ENCODE measurements around the gene LGR6.

The LGR6 gene

DNA sequence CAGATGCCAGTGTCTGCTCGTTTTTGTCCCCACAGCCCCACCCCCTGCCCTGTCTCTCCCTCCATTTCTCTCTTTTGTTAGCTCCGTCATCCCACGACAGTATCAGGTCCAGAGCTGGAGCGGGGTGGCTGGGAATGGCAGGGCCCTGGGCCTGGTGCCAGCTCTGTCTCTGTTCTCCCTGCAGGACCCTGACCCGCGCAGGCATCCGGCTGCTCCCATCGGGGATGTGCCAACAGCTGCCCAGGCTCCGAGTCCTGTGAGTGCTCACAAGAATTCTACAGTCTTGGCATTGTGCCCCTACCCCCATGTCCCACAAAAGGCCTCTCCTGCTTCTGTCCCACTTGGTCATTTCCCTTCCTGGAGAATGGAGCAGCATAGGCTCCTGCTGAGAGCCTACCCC, 110.8 kb downstream of the LGR6 start:
- Histone ChIP-seq H3K9me3 (replicated peaks; ENCODE audit: insufficient read depth, low read length) (no peaks in the 10 kb centered on the region), H3K27ac (ENCODE audit: low read length) (no peak overlapping the region), H3K4me1 (ENCODE audit: low read length) (no peaks in the 10 kb centered on the region), H3F3A (ENCODE audit: insufficient read depth, low read length) (no peaks in the 10 kb centered on the region), H3K36me3 (replicated peaks; ENCODE audit: insufficient read depth, low read length) (no peaks in the 10 kb centered on the region), H3K79me2 (ENCODE audit: low read length) (no peaks in the 10 kb centered on the region), H2AFZ (ENCODE audit: low read length) (no peak overlapping the region), H3K27me3 (replicated peaks; ENCODE audit: insufficient read depth, low read length) (peaks cover 13% of the 10 kb centered on the region), H3K9ac (ENCODE audit: low read length) (no peak overlapping the region), H3K4me2 (ENCODE audit: low read depth, low read length) (no peak overlapping the region), H3K9me2 (replicated peaks; ENCODE audit: insufficient read depth, low read length) (no peaks in the 10 kb centered on the region), H4K20me1 (ENCODE audit: insufficient read depth, low read length) (no peaks in the 10 kb centered on the region), H3K4me3 (ENCODE audit: low read length) (no peak overlapping the region)
- TF ChIP-seq, protein P1, sequence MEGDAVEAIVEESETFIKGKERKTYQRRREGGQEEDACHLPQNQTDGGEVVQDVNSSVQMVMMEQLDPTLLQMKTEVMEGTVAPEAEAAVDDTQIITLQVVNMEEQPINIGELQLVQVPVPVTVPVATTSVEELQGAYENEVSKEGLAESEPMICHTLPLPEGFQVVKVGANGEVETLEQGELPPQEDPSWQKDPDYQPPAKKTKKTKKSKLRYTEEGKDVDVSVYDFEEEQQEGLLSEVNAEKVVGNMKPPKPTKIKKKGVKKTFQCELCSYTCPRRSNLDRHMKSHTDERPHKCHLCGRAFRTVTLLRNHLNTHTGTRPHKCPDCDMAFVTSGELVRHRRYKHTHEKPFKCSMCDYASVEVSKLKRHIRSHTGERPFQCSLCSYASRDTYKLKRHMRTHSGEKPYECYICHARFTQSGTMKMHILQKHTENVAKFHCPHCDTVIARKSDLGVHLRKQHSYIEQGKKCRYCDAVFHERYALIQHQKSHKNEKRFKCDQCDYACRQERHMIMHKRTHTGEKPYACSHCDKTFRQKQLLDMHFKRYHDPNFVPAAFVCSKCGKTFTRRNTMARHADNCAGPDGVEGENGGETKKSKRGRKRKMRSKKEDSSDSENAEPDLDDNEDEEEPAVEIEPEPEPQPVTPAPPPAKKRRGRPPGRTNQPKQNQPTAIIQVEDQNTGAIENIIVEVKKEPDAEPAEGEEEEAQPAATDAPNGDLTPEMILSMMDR (IDR thresholded peaks at IDR 0.05; ENCODE audit: low read length): no peak
- TF ChIP-seq EZH2phosphoT487 (IDR thresholded peaks at IDR 0.05; ENCODE audit: low read length): no peak
- no peak for TF ChIP-seq EZH2 (optimal IDR thresholded peaks at IDR 0.05; ENCODE audit: low read depth, low read length)
- no peak for DNase-seq

DNA sequence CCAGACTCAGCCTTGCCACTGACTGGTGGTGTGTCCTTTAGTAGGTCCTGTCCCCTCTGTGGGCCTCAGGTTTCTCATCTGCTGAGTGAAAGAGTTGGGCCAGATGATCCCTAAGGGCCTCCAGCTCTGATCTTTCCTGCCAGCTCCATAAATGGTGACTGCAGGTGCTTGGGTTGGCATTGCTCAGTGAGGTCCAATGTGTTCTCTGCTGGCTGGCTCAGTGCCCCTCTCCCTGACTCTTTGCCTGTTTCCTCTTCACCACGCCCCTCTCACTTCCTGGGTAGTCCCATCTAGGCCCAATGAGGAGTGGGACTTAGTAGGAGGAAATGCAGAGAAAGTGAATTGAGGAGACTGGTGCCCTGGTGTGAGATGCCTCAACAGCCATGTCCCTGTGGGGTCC, 111.6 kb downstream of the LGR6 start:
- Histone ChIP-seq H3K4me1 (ENCODE audit: low read length) (no peaks in the 10 kb centered on the region), H3K79me2 (ENCODE audit: low read length) (no peaks in the 10 kb centered on the region), H3K9me3 (replicated peaks; ENCODE audit: insufficient read depth, low read length) (no peaks in the 10 kb centered on the region), H3K4me3 (ENCODE audit: low read length) (no peak overlapping the region), H3K4me2 (ENCODE audit: low read depth, low read length) (no peak overlapping the region), H3K36me3 (replicated peaks; ENCODE audit: insufficient read depth, low read length) (no peaks in the 10 kb centered on the region), H2AFZ (ENCODE audit: low read length) (no peak overlapping the region), H3K27me3 (replicated peaks; ENCODE audit: insufficient read depth, low read length) (peaks cover 13% of the 10 kb centered on the region), H3F3A (ENCODE audit: insufficient read depth, low read length) (no peaks in the 10 kb centered on the region), H4K20me1 (ENCODE audit: insufficient read depth, low read length) (no peaks in the 10 kb centered on the region), H3K9ac (ENCODE audit: low read length) (no peak overlapping the region), H3K9me2 (replicated peaks; ENCODE audit: insufficient read depth, low read length) (no peaks in the 10 kb centered on the region), H3K27ac (ENCODE audit: low read length) (no peak overlapping the region)
- TF ChIP-seq EZH2 (optimal IDR thresholded peaks at IDR 0.05; ENCODE audit: low read depth, low read length): no peak
- TF ChIP-seq, protein P1 (IDR thresholded peaks at IDR 0.05; ENCODE audit: low read length): no peak
- no peak for TF ChIP-seq EZH2phosphoT487 (IDR thresholded peaks at IDR 0.05; ENCODE audit: low read length)
- DNase-seq: no peak

DNA sequence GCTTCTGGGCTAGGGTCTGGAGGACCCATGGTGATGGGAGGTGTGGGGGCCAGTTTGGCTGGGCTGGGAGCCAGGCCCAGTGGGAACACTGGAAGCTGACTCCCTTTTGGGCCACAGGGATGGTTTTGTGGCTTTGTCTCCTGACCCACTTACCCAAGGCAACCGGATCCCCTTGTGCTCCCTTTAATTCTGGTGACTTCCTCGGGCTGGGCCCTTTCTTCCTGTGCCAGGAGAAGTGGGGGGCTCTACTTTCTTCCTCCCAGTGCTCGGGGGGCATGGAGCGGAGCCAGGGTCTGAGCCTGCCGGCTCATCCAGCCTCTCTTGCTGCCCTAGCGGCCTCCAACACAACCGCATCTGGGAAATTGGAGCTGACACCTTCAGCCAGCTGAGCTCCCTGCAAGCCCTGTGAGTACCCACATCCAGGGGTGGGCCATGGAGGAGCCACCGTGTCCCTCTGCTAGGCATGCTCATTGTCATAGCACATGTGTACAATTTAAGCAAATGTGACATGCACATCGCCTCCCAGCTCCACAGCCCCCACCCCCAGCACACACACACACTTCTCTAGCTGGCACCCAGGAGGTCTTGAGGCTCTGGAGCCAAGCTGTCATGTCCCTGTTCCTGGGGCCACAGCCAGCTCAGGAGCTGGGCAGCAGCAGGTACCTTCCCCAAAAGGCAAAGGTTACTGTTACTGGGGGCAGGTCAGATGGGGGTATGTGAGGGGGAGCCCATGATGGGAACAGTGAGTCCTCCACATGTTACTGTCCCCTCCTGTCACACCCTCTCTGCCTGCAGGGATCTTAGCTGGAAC, 113.1 kb downstream of the LGR6 start:
- no peak overlapping the region for H3K9ac ChIP-seq (ENCODE audit: low read length)
- TF ChIP-seq EZH2 (optimal IDR thresholded peaks at IDR 0.05; ENCODE audit: low read depth, low read length): no peak
- no peak overlapping the region for H3K4me2 ChIP-seq (ENCODE audit: low read depth, low read length)
- no peaks in the 10 kb centered on the region for H3F3A ChIP-seq (ENCODE audit: insufficient read depth, low read length)
- H4K20me1 ChIP-seq (ENCODE audit: insufficient read depth, low read length): no peaks in the 10 kb centered on the region
- no peaks in the 10 kb centered on the region for H3K79me2 ChIP-seq (ENCODE audit: low read length)
- H3K27ac ChIP-seq (ENCODE audit: low read length): no peak overlapping the region
- peaks cover 13% of the 10 kb centered on the region for H3K27me3 ChIP-seq (replicated peaks; ENCODE audit: insufficient read depth, low read length)
- no peak overlapping the region for H3K4me3 ChIP-seq (ENCODE audit: low read length)
- H3K36me3 ChIP-seq (replicated peaks; ENCODE audit: insufficient read depth, low read length): no peaks in the 10 kb centered on the region
- no peak overlapping the region for H2AFZ ChIP-seq (ENCODE audit: low read length)
- H3K9me2 ChIP-seq (replicated peaks; ENCODE audit: insufficient read depth, low read length): no peaks in the 10 kb centered on the region
- H3K4me1 ChIP-seq (ENCODE audit: low read length): no peaks in the 10 kb centered on the region
- no peak for DNase-seq
- no peaks in the 10 kb centered on the region for H3K9me3 ChIP-seq (replicated peaks; ENCODE audit: insufficient read depth, low read length)

DNA sequence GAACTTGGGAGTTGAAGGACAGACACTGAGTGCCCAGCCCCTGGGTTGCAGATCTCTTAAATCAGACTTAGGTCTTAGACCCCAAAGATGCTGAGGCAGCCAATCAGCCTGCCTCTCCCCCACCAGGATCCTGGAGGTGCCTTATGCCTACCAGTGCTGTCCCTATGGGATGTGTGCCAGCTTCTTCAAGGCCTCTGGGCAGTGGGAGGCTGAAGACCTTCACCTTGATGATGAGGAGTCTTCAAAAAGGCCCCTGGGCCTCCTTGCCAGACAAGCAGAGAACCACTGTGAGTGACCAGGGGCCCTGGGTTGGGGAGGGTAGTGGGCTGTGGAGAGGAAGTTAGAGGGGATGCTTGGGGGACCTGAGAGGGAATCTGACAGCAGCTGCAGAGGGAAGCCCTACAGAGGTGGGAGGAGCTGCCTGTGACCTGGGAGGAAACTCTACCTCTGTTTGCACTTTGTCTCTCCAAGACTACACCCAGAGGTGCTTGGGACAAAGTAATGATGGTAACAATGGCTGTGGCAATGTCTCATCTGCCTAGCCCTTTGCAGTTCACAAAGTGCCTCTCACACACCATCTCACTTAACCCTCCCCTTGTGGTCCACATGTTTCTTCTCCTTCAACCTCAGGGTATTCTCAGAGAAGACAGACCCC, 116.6 kb downstream of the LGR6 start:
- Histone ChIP-seq H3F3A (ENCODE audit: insufficient read depth, low read length) (no peaks in the 10 kb centered on the region), H3K27me3 (replicated peaks; ENCODE audit: insufficient read depth, low read length) (no peaks in the 10 kb centered on the region), H3K4me3 (ENCODE audit: low read length) (no peak overlapping the region), H3K4me2 (ENCODE audit: low read depth, low read length) (no peak overlapping the region), H2AFZ (ENCODE audit: low read length) (no peak overlapping the region), H4K20me1 (ENCODE audit: insufficient read depth, low read length) (no peaks in the 10 kb centered on the region), H3K4me1 (ENCODE audit: low read length) (no peaks in the 10 kb centered on the region), H3K79me2 (ENCODE audit: low read length) (no peaks in the 10 kb centered on the region), H3K36me3 (replicated peaks; ENCODE audit: insufficient read depth, low read length) (no peaks in the 10 kb centered on the region), H3K9me3 (replicated peaks; ENCODE audit: insufficient read depth, low read length) (no peaks in the 10 kb centered on the region), H3K9ac (ENCODE audit: low read length) (no peak overlapping the region), H3K27ac (ENCODE audit: low read length) (no peak overlapping the region), H3K9me2 (replicated peaks; ENCODE audit: insufficient read depth, low read length) (no peaks in the 10 kb centered on the region)
- DNase-seq: no peak
- no peak for TF ChIP-seq EZH2 (optimal IDR thresholded peaks at IDR 0.05; ENCODE audit: low read depth, low read length)
- no peak for TF ChIP-seq EZH2phosphoT487 (IDR thresholded peaks at IDR 0.05; ENCODE audit: low read length)
- TF ChIP-seq, protein P1 (IDR thresholded peaks at IDR 0.05; ENCODE audit: low read length): no peak

Measured in MM.1S (cell line).